ENCODE data around the gene PLA2G4D.

PLA2G4D gene

GRCh38 chr15:42070279-42070975 lies 23.9 kb downstream of the PLA2G4D start:
- no peak for DNase-seq

GRCh38 chr15:42069496-42070278 lies 24.7 kb downstream of the PLA2G4D start:
- DNase-seq = no peak

- no peak for DNase-seq
Observed at GRCh38 chr15:42069025-42069424, 25.3 kb downstream of the PLA2G4D start.

GRCh38 chr15:42068601-42069000 lies 25.8 kb downstream of the PLA2G4D start:
- DNase-seq = no peak

GRCh38 chr15:42066764-42067415 lies 27.5 kb downstream of the PLA2G4D start:
- DNase-seq = no peak

GRCh38 chr15:42065468-42065867 lies 28.9 kb downstream of the PLA2G4D start:
- no peak for DNase-seq

GRCh38 chr15:42065033-42065432 lies 29.3 kb downstream of the PLA2G4D start:
- no peak for DNase-seq

- DNase-seq = no peak
Observed at GRCh38 chr15:42064271-42064670, 30.1 kb downstream of the PLA2G4D start.

- DNase-seq = no peak
Observed at GRCh38 chr15:42063122-42063848, 31.1 kb downstream of the PLA2G4D start.

- DNase-seq = no peak
Observed at GRCh38 chr15:42062284-42062806, 32.0 kb downstream of the PLA2G4D start.

- DNase-seq = no peak
Observed at GRCh38 chr15:42060797-42061196, 33.6 kb downstream of the PLA2G4D start.

GRCh38 chr15:42060477-42060763 lies 33.9 kb downstream of the PLA2G4D start:
- DNase-seq = no peak

GRCh38 chr15:42059661-42060476 lies 34.5 kb downstream of the PLA2G4D start:
- peak; percentile 73 to 82 for DNase-seq

GRCh38 chr15:42058791-42059190 lies 35.6 kb downstream of the PLA2G4D start:
- no peak for DNase-seq

GRCh38 chr15:42057799-42058646 lies 36.3 kb downstream of the PLA2G4D start:
- no peak for DNase-seq

- peak in 1 of 2 donors; percentile 37 for DNase-seq
Observed at GRCh38 chr15:42056934-42057798, 37.2 kb downstream of the PLA2G4D start.

- no peak for DNase-seq
Observed at GRCh38 chr15:42053914-42054313, 40.4 kb downstream of the PLA2G4D start.

GRCh38 chr15:42053010-42053409 lies 41.4 kb downstream of the PLA2G4D start:
- DNase-seq = no peak

- DNase-seq = no peak
Observed at GRCh38 chr15:42050484-42051255, 43.7 kb downstream of the PLA2G4D start.
